Endothelial cell of umbilical vein (primary cell): Measurements from ENCODE around the gene ROBO4. TPM values are rescaled to one million over a fixed set of nuclear protein-coding genes. Genes with fewer than 3 reads are reported as not detected.

Source experiments
- BruUV-seq: library from RNA; stranded (reverse); fragments of 400-500 nt; replicated peaks from 2 replicates; lab custom pipeline; 2021; lab: Mats Ljungman, UMichigan
- CTCF ChIA-PET: fragments of 300-600, 350-600 bp; sonication (Branson Sonifier 250); formaldehyde crosslinking; loops from one replicate; lab custom pipeline; 2021; ENCODE audit warnings: antibody characterized with exemption, inconsistent platforms; lab: Charles Lee
- POLR2A ChIA-PET: fragments of 300-600, 350-600 bp; sonication (Branson Sonifier 250); formaldehyde crosslinking; loops from one replicate; lab custom pipeline; 2021; ENCODE audit warnings: antibody characterized with exemption, inconsistent platforms; lab: Charles Lee
- DNase-seq: peaks from one replicate; pipeline ENCODE4 v3.0.0-alpha.2; 2011; ENCODE audit warnings: low read depth, low spot score
- FAIRE-seq: peaks from 2 replicates; lab custom pipeline; 2011; peaks lifted over from hg19 to GRCh38; lab: Jason Lieb, UNC
- H2AFZ ChIP-seq: 2 replicates; pipeline ENCODE4 v1.6.0; 2012; ENCODE audit warnings: low read depth, low read length, control low read depth, inconsistent platforms
- H3K27ac ChIP-seq: 2 replicates; pipeline ENCODE4 v1.5.1; 2011; ENCODE audit warnings: low read depth, mild to moderate bottlenecking, control low read depth, low read length, moderate library complexity; ENCODE audit not compliant: insufficient read depth
- H3K27me3 ChIP-seq, 2 experiments: 2 replicates each; pipeline versions ENCODE4 v1.6.0 to v1.6.1; 2011; ENCODE audit warnings: low read length in 2 of 2, mixed read lengths in 1 of 2; ENCODE audit not compliant: control insufficient read depth in 2 of 2, insufficient read depth in 2 of 2
- H3K36me3 ChIP-seq, 2 experiments: 2 replicates in 1 of 2; 3 replicates in 1 of 2; pipeline ENCODE4 v1.5.1; 2011; ENCODE audit warnings: low read length in 2 of 2, mild to moderate bottlenecking in 1 of 2, moderate library complexity in 1 of 2; ENCODE audit not compliant: control insufficient read depth in 2 of 2, insufficient read depth in 2 of 2; ENCODE audit errors: extremely low read depth in 1 of 2
- H3K4me1 ChIP-seq: 3 replicates; pipeline ENCODE4 v1.5.1; 2011; ENCODE audit warnings: mild to moderate bottlenecking, low read length; ENCODE audit not compliant: control insufficient read depth, insufficient read depth; ENCODE audit errors: extremely low read depth
- H3K4me2 ChIP-seq: 2 replicates; pipeline ENCODE4 v1.6.1; 2011; ENCODE audit warnings: low read length, control low read depth, mixed read lengths; ENCODE audit not compliant: insufficient read depth
- H3K4me3 ChIP-seq, 3 experiments: fragments of 200-600 bp in 1 of 3; sonication (generic), shearing (Covaris generic) in 1 of 3; replicated peaks in 1 of 3; 2 replicates each; pipeline ENCODE4 v1.5.1; 2011 to 2016; ENCODE audit warnings: control low read depth in 3 of 3, low read length in 3 of 3, mild to moderate bottlenecking in 2 of 3, inconsistent platforms in 1 of 3, low read depth in 1 of 3, moderate library complexity in 1 of 3; ENCODE audit not compliant: insufficient read depth in 1 of 3
- H3K79me2 ChIP-seq: 2 replicates; pipeline ENCODE4 v1.6.0; 2012; ENCODE audit warnings: low read length, inconsistent platforms; ENCODE audit not compliant: control insufficient read depth, insufficient read depth
- H3K9ac ChIP-seq: replicated peaks from 2 replicates; pipeline ENCODE3; 2011; ENCODE audit warnings: low read length, control low read depth; ENCODE audit not compliant: insufficient read depth; ENCODE audit errors: extremely low read depth
- H3K9me1 ChIP-seq: replicated peaks from 3 replicates; pipeline ENCODE4 v1.6.0; 2011; ENCODE audit warnings: mild to moderate bottlenecking, low read length; ENCODE audit not compliant: control insufficient read depth, insufficient read depth; ENCODE audit errors: extremely low read depth
- H3K9me3 ChIP-seq: replicated peaks from 2 replicates; pipeline ENCODE4 v1.5.1; 2012; ENCODE audit warnings: low read length, inconsistent platforms; ENCODE audit not compliant: control insufficient read depth, insufficient read depth
- H4K20me1 ChIP-seq: replicated peaks from 2 replicates; pipeline ENCODE3; 2011; ENCODE audit warnings: mild to moderate bottlenecking, low read length; ENCODE audit not compliant: control insufficient read depth, insufficient read depth; ENCODE audit errors: extremely low read depth
- EZH2 ChIP-seq: IDR thresholded peaks from 2 replicates; pipeline ENCODE4 v1.6.1; 2012; ENCODE audit warnings: borderline replicate concordance, low read depth, mild to moderate bottlenecking, moderate library complexity, low read length, inconsistent platforms; ENCODE audit not compliant: severe bottlenecking
- FOS ChIP-seq: IDR thresholded peaks from 2 replicates; pipeline ENCODE4 v1.6.1; 2011; ENCODE audit warnings: mild to moderate bottlenecking, low read length, moderate library complexity, borderline replicate concordance; ENCODE audit not compliant: insufficient read depth
- GATA2 ChIP-seq: IDR thresholded peaks from 2 replicates; pipeline ENCODE4 v1.7.0; 2011; ENCODE audit warnings: low read depth, mild to moderate bottlenecking, moderate library complexity, mixed read lengths, low read length; ENCODE audit not compliant: insufficient read length, insufficient read depth
- JUN ChIP-seq: IDR thresholded peaks from 2 replicates; pipeline ENCODE4 v1.6.1; 2011; ENCODE audit warnings: borderline replicate concordance, low read depth; ENCODE audit not compliant: insufficient read length, insufficient read depth
- MYC ChIP-seq: IDR thresholded peaks from one replicate; pipeline ENCODE4 v1.6.1; 2011; ENCODE audit warnings: mild to moderate bottlenecking, low read depth, low read length
- POLR2A ChIP-seq: IDR thresholded peaks from 2 replicates; pipeline ENCODE4 v1.6.1; 2012; ENCODE audit warnings: low read depth, mild to moderate bottlenecking, control low read depth, low read length
- dilution Hi-C: fragments of 300-500 bp; cut with MboI; formaldehyde crosslinking; loops from one replicate; pipeline ENCODE4 v1.15.0; 2019; ENCODE audit warnings: low sequenced_read_pairs; ENCODE audit not compliant: extremely low pct_ligation_motif_present
- intact Hi-C: fragments of 100-400 bp; cut with micrococcal nuclease; formaldehyde crosslinking; loops from one replicate; pipeline ENCODE4 v1.10.0; 2022
- polyA plus RNA-seq, 4 experiments: library from polyadenylated mRNA; depleted of rRNA in 3 of 4; stranded (reverse) in 3 of 4; unstranded in 1 of 4; fragments of >200 nt; gene quantifications; 2 replicates each; pipeline versions ENCODE4 v1.2.1 to v1.2.3, GENCODE V29; 2011 to 2012; ENCODE audit warnings: missing spikeins in 1 of 4
- total RNA-seq: library from RNA; stranded (reverse); gene quantifications from 2 replicates; pipeline ENCODE4 v1.2.3, GENCODE V29; 2021
- TF ChIP-seq, protein P1 (sequence below), 2 donors: IDR thresholded peaks; 1 replicate in 1 of 2; 2 replicates in 1 of 2; pipeline ENCODE4 v1.5.1; 2011; ENCODE audit warnings: low read length in 2 of 2, mild to moderate bottlenecking in 2 of 2, moderate library complexity in 2 of 2, control low read depth in 1 of 2, inconsistent platforms in 1 of 2, low read depth in 1 of 2; ENCODE audit not compliant: insufficient read depth in 1 of 2; ENCODE audit errors: extremely low read depth in 1 of 2
- TF ChIP-seq, protein P2 (sequence below): IDR thresholded peaks from 2 replicates; pipeline ENCODE4 v1.6.1; 2011; ENCODE audit not compliant: insufficient read depth, insufficient read length

ROBO4 gene
- total and polyA plus RNA-seq, 2 donors (not counting 3 experiments of a cell fraction or from before 2014, with no cell fraction given) = 260 to 474 TPM

DNA sequence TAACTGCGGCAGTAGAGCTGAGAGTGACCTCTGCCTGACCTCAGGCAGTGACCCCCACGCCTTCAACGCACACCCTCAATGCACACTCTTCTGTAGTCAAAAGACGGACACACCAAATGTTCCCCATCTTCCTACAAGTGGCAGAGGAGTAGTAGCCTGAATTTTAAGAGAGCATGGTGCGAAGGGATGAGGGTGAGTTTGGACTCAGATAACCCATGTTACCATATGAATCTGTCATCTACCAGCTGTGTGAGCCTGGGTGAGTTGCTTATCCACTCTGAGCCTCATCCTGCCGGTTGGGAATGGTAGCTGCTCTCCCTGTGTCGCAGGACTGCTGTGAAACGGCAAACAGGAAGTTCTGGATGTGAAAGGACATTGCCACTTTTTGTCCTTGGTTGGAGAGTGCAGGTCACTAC, 53.0 kb downstream of the ROBO4 start:
- H3K4me3 ChIP-seq = no peak overlapping the region
- TF ChIP-seq MYC (no peak), JUN (no peak), POLR2A (no peak), FOS (no peak), EZH2 (no peak), GATA2 (no peak)
- TF ChIP-seq, protein P1, sequence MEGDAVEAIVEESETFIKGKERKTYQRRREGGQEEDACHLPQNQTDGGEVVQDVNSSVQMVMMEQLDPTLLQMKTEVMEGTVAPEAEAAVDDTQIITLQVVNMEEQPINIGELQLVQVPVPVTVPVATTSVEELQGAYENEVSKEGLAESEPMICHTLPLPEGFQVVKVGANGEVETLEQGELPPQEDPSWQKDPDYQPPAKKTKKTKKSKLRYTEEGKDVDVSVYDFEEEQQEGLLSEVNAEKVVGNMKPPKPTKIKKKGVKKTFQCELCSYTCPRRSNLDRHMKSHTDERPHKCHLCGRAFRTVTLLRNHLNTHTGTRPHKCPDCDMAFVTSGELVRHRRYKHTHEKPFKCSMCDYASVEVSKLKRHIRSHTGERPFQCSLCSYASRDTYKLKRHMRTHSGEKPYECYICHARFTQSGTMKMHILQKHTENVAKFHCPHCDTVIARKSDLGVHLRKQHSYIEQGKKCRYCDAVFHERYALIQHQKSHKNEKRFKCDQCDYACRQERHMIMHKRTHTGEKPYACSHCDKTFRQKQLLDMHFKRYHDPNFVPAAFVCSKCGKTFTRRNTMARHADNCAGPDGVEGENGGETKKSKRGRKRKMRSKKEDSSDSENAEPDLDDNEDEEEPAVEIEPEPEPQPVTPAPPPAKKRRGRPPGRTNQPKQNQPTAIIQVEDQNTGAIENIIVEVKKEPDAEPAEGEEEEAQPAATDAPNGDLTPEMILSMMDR (IDR thresholded peaks at IDR 0.05; ENCODE audit: extremely low read depth in 1 of 2, insufficient read depth in 1 of 2, low read depth in 1 of 2, low read length in 2 of 2) = no peak
- TF ChIP-seq, protein P2, sequence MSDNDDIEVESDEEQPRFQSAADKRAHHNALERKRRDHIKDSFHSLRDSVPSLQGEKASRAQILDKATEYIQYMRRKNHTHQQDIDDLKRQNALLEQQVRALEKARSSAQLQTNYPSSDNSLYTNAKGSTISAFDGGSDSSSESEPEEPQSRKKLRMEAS = no peak
- no peaks in the 10 kb centered on the region for H3K79me2 ChIP-seq
- DNase-seq (no peak), FAIRE-seq (no peak)
- H4K20me1 ChIP-seq = no peaks in the 10 kb centered on the region
- no peak overlapping the region for H3K9ac ChIP-seq
- dilution Hi-C loops (no loop called here), intact Hi-C loops (no loop called here)
- H3K4me1 ChIP-seq = no peaks in the 10 kb centered on the region
- no peaks in the 10 kb centered on the region for H3K36me3 ChIP-seq
- H3K27ac ChIP-seq = no peak overlapping the region
- no peaks in the 10 kb centered on the region for H3K9me1 ChIP-seq
- CTCF ChIA-PET = interaction anchor here (0.7 to 5.1 kb wide), 5 partner anchors 8 to 200 kb away, joined by 3 to 26 read pairs (median 4); no protein-coding TSS in a partner anchor
- no peak overlapping the region for H2AFZ ChIP-seq
- H3K9me3 ChIP-seq = no peaks in the 10 kb centered on the region
- POLR2A ChIA-PET = no interaction called here
- BruUV-seq = no TSS peak
- H3K4me2 ChIP-seq = no peak overlapping the region
- peaks cover 84 to 99% of the 10 kb centered on the region in 2 experiments for H3K27me3 ChIP-seq
